SK-N-SH treated with all-trans-retinoic acid at 6 μM for 48 hours (cell line): ENCODE data around the gene YTHDC1.

Experiments
- ATAC-seq: fragments of 200-7000 bp; cut with Tn5 transposase; 3 replicates; pipeline ENCODE4 v1.9.1; 2020; ENCODE audit warnings: mild to moderate bottlenecking, moderate library complexity
- ARNTL ChIP-seq: fragments of 450-650 bp; formaldehyde crosslinking; IDR thresholded peaks from 2 replicates; pipeline ENCODE4 v1.5.0; 2020; ENCODE audit warnings: low read depth, mild to moderate bottlenecking, moderate library complexity, borderline replicate concordance
- CSDC2 ChIP-seq: fragments of 250-450 bp; sonication (Bioruptor Pico); IDR thresholded peaks from 2 replicates; pipeline ENCODE4 v1.5.0; 2020; ENCODE audit warnings: mild to moderate bottlenecking, moderate library complexity
- CSRNP3 ChIP-seq: fragments of 250-450 bp; sonication (Bioruptor Pico); IDR thresholded peaks from 2 replicates; pipeline ENCODE4 v1.5.1; 2021; ENCODE audit warnings: mild to moderate bottlenecking, moderate library complexity
- ESRRG ChIP-seq: fragments of 250-450 bp; sonication (Bioruptor Pico); IDR thresholded peaks from 2 replicates; pipeline ENCODE4 v1.6.1; 2021; ENCODE audit warnings: mild to moderate bottlenecking
- GLIS3 ChIP-seq: fragments of 250-450 bp; sonication (Bioruptor Pico); IDR thresholded peaks from 2 replicates; pipeline ENCODE4 v1.5.0; 2020; ENCODE audit warnings: mild to moderate bottlenecking, moderate library complexity
- ISL1 ChIP-seq: fragments of 250-450 bp; sonication (Bioruptor Pico); IDR thresholded peaks from 2 replicates; pipeline ENCODE4 v2.1.2; 2022; ENCODE audit warnings: mild to moderate bottlenecking, moderate library complexity
- PPARA ChIP-seq: fragments of 250-450 bp; sonication (Bioruptor Pico); IDR thresholded peaks from 2 replicates; pipeline ENCODE4 v1.5.0; 2020; ENCODE audit warnings: mild to moderate bottlenecking, borderline replicate concordance
- RARB ChIP-seq: fragments of 250-450 bp; sonication (Bioruptor Pico); IDR thresholded peaks from 2 replicates; pipeline ENCODE4 v1.8.0; 2021; ENCODE audit warnings: mild to moderate bottlenecking, moderate library complexity
- TOX ChIP-seq: fragments of 250-450 bp; sonication (Bioruptor Pico); IDR thresholded peaks from 2 replicates; pipeline ENCODE4 v1.8.0; 2021; ENCODE audit warnings: mild to moderate bottlenecking, moderate library complexity, borderline replicate concordance
- ZC3H10 ChIP-seq: fragments of 250-450 bp; sonication (Bioruptor Pico); IDR thresholded peaks from 2 replicates; pipeline ENCODE4 v1.5.1; 2021; ENCODE audit warnings: mild to moderate bottlenecking, moderate library complexity
- ZFP3 ChIP-seq: fragments of 250-450 bp; sonication (Bioruptor Pico); IDR thresholded peaks from 2 replicates; pipeline ENCODE4 v1.5.0; 2020; ENCODE audit warnings: mild to moderate bottlenecking, moderate library complexity
- ZNF565 ChIP-seq: fragments of 450-650 bp; formaldehyde crosslinking; conservative IDR thresholded peaks from 2 replicates; pipeline ENCODE4 v1.5.0; 2020; ENCODE audit warnings: low read depth, mild to moderate bottlenecking, moderate library complexity
- ZNF70 ChIP-seq: fragments of 450-650 bp; formaldehyde crosslinking; IDR thresholded peaks from 2 replicates; pipeline ENCODE4 v1.5.0; 2020; ENCODE audit warnings: mild to moderate bottlenecking, moderate library complexity
- ZNF8 ChIP-seq: fragments of 450-650 bp; formaldehyde crosslinking; IDR thresholded peaks from 2 replicates; pipeline ENCODE4 v1.5.0; 2020; ENCODE audit warnings: mild to moderate bottlenecking, moderate library complexity
- TF ChIP-seq, protein P1 (sequence below): fragments of 250-450 bp; sonication (Bioruptor Pico); IDR thresholded peaks from 2 replicates; pipeline ENCODE4 v1.5.1; 2020; ENCODE audit warnings: low read depth, mild to moderate bottlenecking, moderate library complexity
- TF ChIP-seq, protein P2 (sequence below): fragments of 250-450 bp; sonication (Bioruptor Pico); IDR thresholded peaks from 2 replicates; pipeline ENCODE4 v1.8.0; 2020; ENCODE audit warnings: mild to moderate bottlenecking, moderate library complexity, borderline replicate concordance
- TF ChIP-seq, protein P3 (sequence below): fragments of 250-450 bp; sonication (Bioruptor Pico); IDR thresholded peaks from 2 replicates; pipeline ENCODE4 v1.8.0; 2021; ENCODE audit warnings: low read depth, mild to moderate bottlenecking, moderate library complexity, borderline replicate concordance
- TF ChIP-seq, protein P4 (sequence below): fragments of 250-450 bp; sonication (Bioruptor Pico); IDR thresholded peaks from 2 replicates; pipeline ENCODE4 v1.5.0; 2020; ENCODE audit warnings: mild to moderate bottlenecking, moderate library complexity

Gene YTHDC1

DNA sequence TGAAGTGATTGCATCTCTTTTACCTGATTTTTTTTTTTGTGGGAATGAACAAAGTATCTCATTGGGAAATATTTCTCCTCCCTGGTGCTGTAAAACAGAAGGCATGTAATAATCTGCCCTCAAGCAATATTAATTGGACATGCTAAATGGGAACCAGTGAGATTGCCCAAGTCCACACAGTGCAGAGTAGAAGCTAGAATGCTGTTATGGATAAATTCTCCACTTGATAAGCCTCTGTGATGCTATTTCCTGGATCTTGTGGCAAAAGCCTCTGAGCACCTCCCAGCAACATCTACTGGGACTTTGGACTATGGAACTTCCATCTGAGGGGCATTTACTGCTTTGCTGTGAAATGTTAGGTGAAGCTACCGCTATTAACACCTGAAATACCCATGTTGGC, 46.9 kb upstream of the YTHDC1 start:
- ATAC-seq = no peak
- no peak for TF ChIP-seq CSRNP3 (CRISPR knock-in tag)
- TF ChIP-seq RARB (CRISPR knock-in tag) = no peak
- no peak for TF ChIP-seq GLIS3 (CRISPR knock-in tag)
- no peak for TF ChIP-seq CSDC2 (CRISPR knock-in tag)
- TF ChIP-seq, protein P1, sequence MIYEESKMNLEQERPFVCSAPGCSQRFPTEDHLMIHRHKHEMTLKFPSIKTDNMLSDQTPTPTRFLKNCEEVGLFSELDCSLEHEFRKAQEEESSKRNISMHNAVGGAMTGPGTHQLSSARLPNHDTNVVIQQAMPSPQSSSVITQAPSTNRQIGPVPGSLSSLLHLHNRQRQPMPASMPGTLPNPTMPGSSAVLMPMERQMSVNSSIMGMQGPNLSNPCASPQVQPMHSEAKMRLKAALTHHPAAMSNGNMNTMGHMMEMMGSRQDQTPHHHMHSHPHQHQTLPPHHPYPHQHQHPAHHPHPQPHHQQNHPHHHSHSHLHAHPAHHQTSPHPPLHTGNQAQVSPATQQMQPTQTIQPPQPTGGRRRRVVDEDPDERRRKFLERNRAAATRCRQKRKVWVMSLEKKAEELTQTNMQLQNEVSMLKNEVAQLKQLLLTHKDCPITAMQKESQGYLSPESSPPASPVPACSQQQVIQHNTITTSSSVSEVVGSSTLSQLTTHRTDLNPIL (CRISPR knock-in tag) = no peak
- no peak for TF ChIP-seq ZNF8 (CRISPR knock-in tag)
- TF ChIP-seq PPARA (CRISPR knock-in tag) = no peak
- TF ChIP-seq, protein P2, sequence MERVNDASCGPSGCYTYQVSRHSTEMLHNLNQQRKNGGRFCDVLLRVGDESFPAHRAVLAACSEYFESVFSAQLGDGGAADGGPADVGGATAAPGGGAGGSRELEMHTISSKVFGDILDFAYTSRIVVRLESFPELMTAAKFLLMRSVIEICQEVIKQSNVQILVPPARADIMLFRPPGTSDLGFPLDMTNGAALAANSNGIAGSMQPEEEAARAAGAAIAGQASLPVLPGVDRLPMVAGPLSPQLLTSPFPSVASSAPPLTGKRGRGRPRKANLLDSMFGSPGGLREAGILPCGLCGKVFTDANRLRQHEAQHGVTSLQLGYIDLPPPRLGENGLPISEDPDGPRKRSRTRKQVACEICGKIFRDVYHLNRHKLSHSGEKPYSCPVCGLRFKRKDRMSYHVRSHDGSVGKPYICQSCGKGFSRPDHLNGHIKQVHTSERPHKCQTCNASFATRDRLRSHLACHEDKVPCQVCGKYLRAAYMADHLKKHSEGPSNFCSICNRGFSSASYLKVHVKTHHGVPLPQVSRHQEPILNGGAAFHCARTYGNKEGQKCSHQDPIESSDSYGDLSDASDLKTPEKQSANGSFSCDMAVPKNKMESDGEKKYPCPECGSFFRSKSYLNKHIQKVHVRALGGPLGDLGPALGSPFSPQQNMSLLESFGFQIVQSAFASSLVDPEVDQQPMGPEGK (CRISPR knock-in tag) = no peak
- TF ChIP-seq, protein P3, sequence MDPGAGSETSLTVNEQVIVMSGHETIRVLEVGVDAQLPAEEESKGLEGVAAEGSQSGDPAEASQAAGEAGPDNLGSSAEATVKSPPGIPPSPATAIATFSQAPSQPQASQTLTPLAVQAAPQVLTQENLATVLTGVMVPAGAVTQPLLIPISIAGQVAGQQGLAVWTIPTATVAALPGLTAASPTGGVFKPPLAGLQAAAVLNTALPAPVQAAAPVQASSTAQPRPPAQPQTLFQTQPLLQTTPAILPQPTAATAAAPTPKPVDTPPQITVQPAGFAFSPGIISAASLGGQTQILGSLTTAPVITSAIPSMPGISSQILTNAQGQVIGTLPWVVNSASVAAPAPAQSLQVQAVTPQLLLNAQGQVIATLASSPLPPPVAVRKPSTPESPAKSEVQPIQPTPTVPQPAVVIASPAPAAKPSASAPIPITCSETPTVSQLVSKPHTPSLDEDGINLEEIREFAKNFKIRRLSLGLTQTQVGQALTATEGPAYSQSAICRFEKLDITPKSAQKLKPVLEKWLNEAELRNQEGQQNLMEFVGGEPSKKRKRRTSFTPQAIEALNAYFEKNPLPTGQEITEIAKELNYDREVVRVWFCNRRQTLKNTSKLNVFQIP = no peak
- TF ChIP-seq ISL1 (CRISPR knock-in tag) = no peak

GRCh38 chr4:68391436-68391835, 41.5 kb upstream of the YTHDC1 start:
- ATAC-seq = no peak
- TF ChIP-seq ZNF565 (CRISPR knock-in tag) (no peak), ZFP3 (CRISPR knock-in tag) (no peak), CSDC2 (CRISPR knock-in tag) (no peak), ISL1 (CRISPR knock-in tag) (no peak), ESRRG (CRISPR knock-in tag) (no peak), GLIS3 (CRISPR knock-in tag) (no peak), ZNF8 (CRISPR knock-in tag) (no peak)
- TF ChIP-seq, protein P2 (CRISPR knock-in tag) = no peak
- TF ChIP-seq, protein P4, sequence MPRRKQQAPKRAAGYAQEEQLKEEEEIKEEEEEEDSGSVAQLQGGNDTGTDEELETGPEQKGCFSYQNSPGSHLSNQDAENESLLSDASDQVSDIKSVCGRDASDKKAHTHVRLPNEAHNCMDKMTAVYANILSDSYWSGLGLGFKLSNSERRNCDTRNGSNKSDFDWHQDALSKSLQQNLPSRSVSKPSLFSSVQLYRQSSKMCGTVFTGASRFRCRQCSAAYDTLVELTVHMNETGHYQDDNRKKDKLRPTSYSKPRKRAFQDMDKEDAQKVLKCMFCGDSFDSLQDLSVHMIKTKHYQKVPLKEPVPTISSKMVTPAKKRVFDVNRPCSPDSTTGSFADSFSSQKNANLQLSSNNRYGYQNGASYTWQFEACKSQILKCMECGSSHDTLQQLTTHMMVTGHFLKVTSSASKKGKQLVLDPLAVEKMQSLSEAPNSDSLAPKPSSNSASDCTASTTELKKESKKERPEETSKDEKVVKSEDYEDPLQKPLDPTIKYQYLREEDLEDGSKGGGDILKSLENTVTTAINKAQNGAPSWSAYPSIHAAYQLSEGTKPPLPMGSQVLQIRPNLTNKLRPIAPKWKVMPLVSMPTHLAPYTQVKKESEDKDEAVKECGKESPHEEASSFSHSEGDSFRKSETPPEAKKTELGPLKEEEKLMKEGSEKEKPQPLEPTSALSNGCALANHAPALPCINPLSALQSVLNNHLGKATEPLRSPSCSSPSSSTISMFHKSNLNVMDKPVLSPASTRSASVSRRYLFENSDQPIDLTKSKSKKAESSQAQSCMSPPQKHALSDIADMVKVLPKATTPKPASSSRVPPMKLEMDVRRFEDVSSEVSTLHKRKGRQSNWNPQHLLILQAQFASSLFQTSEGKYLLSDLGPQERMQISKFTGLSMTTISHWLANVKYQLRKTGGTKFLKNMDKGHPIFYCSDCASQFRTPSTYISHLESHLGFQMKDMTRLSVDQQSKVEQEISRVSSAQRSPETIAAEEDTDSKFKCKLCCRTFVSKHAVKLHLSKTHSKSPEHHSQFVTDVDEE (CRISPR knock-in tag) = no peak
- TF ChIP-seq, all 23 proteins: peak for 0

- no peak for ATAC-seq
- TF ChIP-seq, protein P3 = no peak
- TF ChIP-seq, protein P1 (CRISPR knock-in tag) = no peak
- TF ChIP-seq RARB (CRISPR knock-in tag) (no peak), CSRNP3 (CRISPR knock-in tag) (no peak), ESRRG (CRISPR knock-in tag) (no peak), ZC3H10 (CRISPR knock-in tag) (no peak), CSDC2 (CRISPR knock-in tag) (no peak), ZNF8 (CRISPR knock-in tag) (no peak), ZNF70 (CRISPR knock-in tag) (no peak), ARNTL (CRISPR knock-in tag) (no peak), TOX (no peak), ZFP3 (CRISPR knock-in tag) (no peak)
These were observed 40.5 kb upstream of the YTHDC1 start for GRCh38 chr4:68390205-68390935.
